Stimulated activated CD4-positive, alpha-beta T cell treated with anti-CD3 and anti-CD28 coated beads, Interleukin-15, amount 100 ng/mL, for 24 hours (primary cell): ENCODE results near the gene CPNE2.

Experiments used
- DNase-seq: peaks from one replicate; pipeline ENCODE4 v3.0.0-alpha.2; 2020

CPNE2 gene

GRCh38 chr16:57126411-57126810 is 34.0 kb downstream of the CPNE2 start:
- DNase-seq, result no peak

GRCh38 chr16:57127037-57127763 is 34.8 kb downstream of the CPNE2 start:
- DNase-seq, result no peak

GRCh38 chr16:57127836-57128235 is 35.5 kb downstream of the CPNE2 start:
- no peak for DNase-seq

- DNase-seq, result peak; percentile 38
These were observed 36.5 kb downstream of the CPNE2 start for GRCh38 chr16:57128771-57129389.

GRCh38 chr16:57130950-57131321 is 38.6 kb downstream of the CPNE2 start:
- no peak for DNase-seq

GRCh38 chr16:57131351-57131970 is 39.1 kb downstream of the CPNE2 start:
- no peak for DNase-seq

GRCh38 chr16:57132470-57132869 is 40.1 kb downstream of the CPNE2 start:
- DNase-seq, result no peak

- DNase-seq, result no peak
These were observed 40.6 kb downstream of the CPNE2 start for GRCh38 chr16:57133031-57133430.

- no peak for DNase-seq
These were observed 41.5 kb downstream of the CPNE2 start for GRCh38 chr16:57133886-57134285.

GRCh38 chr16:57134982-57135381 is 42.6 kb downstream of the CPNE2 start:
- DNase-seq, result peak; percentile 33

GRCh38 chr16:57137043-57137442 is 44.7 kb downstream of the CPNE2 start:
- no peak for DNase-seq

GRCh38 chr16:57137566-57138273 is 45.3 kb downstream of the CPNE2 start:
- no peak for DNase-seq

- DNase-seq, result no peak
These were observed 46.0 kb downstream of the CPNE2 start for GRCh38 chr16:57138281-57138935.

GRCh38 chr16:57140931-57141668 is 48.7 kb downstream of the CPNE2 start:
- DNase-seq, result no peak

GRCh38 chr16:57141822-57142631 is 49.6 kb downstream of the CPNE2 start:
- peak; percentile 41 for DNase-seq

- no peak for DNase-seq
These were observed 51.0 kb downstream of the CPNE2 start for GRCh38 chr16:57143149-57143921.

GRCh38 chr16:57144027-57144426 is 51.6 kb downstream of the CPNE2 start:
- DNase-seq, result no peak

GRCh38 chr16:57145046-57146021 is 53.0 kb downstream of the CPNE2 start:
- DNase-seq, result no peak

- no peak for DNase-seq
These were observed 53.8 kb downstream of the CPNE2 start for GRCh38 chr16:57146040-57146647.
